Breast epithelium (tissue), 3 donors: ENCODE results near the gene CDYL.

ENCODE experiments used
- CTCF ChIP-seq, 3 donors: fragments of 450-650 bp; IDR thresholded peaks; one replicate each; pipeline ENCODE4 v1.5.1; 2016 to 2017; ENCODE audit warnings: antibody characterized with exemption in 3 of 3, mild to moderate bottlenecking in 3 of 3, moderate library complexity in 3 of 3
- POLR2A ChIP-seq: fragments of 450-650 bp; IDR thresholded peaks from one replicate; pipeline ENCODE4 v1.6.1; 2016; ENCODE audit warnings: antibody characterized with exemption, mild to moderate bottlenecking, moderate library complexity
- POLR2AphosphoS5 ChIP-seq, 3 donors: sonication (generic); formaldehyde crosslinking; IDR thresholded peaks; one replicate each; pipeline ENCODE4 v1.6.1; 2017; ENCODE audit warnings: antibody characterized with exemption in 3 of 3

- TF ChIP-seq CTCF (IDR thresholded peaks at IDR 0.05): peak in 1 of 3 donors; percentile 31
- no peak for TF ChIP-seq POLR2A
- TF ChIP-seq POLR2AphosphoS5 (IDR thresholded peaks at IDR 0.05): peak in 1 of 3 donors; percentile 54
Observed at GRCh38 chr6:4775494-4776130, 592 bp upstream of the CDYL start.
